NK-92 (cell line): ENCODE measurements around the gene COL17A1.

Experiments
- DNase-seq: peaks from one replicate; lab custom pipeline; 2025; ENCODE audit not compliant: unreplicated experiment; lab: John Stamatoyannopoulos, UW

The COL17A1 gene

DNA sequence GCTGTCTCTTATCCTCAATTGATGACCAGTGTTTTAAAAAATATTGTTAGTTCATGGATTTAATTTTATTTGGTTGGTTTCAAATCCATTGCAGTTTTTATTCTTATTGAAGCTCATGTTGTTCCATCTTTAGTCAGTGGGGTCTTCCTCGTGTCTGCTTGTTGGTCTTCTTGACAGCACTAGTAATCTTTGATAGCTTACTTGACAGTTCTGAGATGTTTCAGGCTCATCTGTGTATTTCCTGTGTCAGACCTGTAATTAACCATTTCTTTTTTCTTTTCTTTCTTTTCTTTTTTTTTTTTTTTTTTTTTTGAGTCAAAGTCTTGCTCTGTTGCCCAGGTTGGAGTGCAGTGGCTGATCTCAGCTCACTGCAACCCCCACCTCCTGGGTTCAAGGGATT is 90.5 kb downstream of the COL17A1 start:
- DNase-seq = no peak

- no peak for DNase-seq
Observed at GRCh38 chr10:103991393-103992128, 94.1 kb downstream of the COL17A1 start.

DNA sequence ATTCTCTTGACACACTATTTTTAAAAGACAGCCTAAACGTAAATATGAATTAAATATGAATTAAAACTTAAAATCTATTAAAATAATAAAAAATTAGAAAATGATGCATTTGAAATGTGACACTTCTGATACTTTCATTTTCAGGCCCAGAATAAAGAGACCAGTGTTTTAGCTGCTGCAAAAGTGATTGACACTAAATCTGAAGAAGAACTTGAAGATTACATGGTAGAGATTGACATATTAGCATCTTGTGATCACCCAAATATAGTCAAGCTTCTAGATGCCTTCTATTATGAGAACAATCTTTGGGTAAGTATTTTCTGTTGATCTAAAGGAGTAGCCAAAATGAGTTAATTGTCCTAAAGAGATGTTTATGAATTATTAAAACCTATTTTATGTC is 95.1 kb downstream of the COL17A1 start:
- DNase-seq = no peak

DNA sequence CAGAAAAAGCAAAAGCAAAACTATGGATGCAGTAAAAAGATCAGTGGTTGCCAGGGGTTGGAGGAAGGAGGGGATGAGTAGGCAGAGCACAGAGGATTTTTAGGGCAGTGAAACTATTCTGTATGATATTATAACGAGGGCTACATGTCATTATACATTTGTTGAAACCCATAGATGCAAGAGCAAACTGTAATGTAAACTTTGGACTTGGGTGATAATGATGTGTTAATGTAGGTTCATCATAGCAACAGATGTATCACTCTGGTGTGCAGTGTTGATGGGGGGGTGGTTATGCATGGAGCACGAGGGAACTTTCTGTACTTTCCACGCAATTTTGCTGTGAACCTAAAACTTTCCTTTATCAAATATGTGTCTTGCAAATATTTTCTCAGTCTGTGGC is 95.6 kb downstream of the COL17A1 start:
- no peak for DNase-seq

DNA sequence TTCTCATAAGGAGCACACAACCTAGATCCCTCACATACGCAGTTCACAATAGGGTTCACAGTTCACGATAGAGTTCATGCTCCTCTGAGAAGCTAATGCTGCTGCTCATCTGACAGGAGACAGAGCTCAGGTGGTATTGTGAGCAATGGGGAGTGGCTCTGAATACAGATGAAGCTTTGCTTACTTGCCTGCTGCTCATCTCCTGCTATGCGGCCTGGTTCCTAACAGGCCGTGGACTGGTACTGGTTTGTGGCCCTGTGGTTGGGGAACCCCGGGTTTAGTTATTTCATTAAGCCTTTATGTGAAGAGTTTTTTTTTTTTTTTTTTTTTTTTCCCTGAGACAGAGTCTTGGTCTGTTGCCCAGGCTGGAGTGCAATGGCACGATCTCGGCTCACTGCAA is 99.3 kb downstream of the COL17A1 start:
- DNase-seq = no peak

- DNase-seq = no peak
Observed at GRCh38 chr10:103985726-103986125, 100.0 kb downstream of the COL17A1 start.

DNA sequence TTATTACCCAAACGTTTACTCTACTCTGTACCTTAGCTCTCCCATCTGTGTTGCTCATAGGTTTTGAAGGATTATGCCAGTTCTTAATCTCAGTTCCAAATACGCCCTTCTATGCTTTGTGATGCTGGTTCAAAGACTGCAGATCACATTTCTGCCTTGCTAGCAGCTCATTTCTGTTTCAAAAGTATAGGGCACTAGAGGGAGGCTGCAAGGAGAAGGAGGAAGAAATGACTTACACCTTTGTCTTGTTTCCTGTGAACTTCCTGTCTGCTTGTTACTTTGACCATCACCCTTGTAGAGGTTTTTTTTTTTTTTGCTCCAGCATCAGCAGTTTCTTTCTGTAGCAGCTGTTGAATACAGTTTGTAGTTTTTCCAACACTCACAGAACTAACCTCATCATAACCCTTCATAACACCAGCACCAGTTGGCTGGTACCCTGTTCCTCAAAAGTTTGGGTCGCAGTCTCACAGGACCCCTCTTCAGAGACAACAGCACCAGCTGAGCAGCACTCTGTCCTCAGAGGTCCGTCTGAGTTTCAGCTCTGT is 102.2 kb downstream of the COL17A1 start:
- no peak for DNase-seq

GRCh38 chr10:103982639-103983038 is 103.0 kb downstream of the COL17A1 start:
- no peak for DNase-seq
